ENCODE data around the gene NXF3.
A peak's percentile ranks its signal among the peaks of the same experiment; 100 is the strongest.
"Not testable (repeated sequence)": the region's sequence is repeated elsewhere in the genome, so short reads cannot be mapped to it uniquely, and the experiment has no call there.

The NXF3 gene

DNA sequence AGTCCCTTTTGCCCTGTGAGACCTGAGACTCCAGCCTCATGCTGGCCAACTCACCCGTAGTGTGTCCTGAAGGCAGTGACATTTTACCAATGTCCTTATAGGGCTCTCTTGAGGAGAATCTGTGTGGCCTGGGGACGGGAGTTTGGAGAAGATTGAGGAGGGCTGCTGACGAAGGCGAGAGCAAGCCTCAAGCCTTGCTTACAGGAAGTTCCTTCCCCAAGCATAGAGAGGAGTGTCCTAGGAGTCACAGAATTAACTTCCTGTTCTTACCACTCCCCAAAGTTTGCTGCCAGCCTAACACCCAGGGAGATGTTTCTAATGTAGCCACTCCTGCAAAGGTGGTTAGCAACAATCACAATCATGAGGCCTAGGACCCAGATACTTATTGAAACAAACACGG is at the start of gene NXF3:
NXF3 (minus strand) TSS at position 202 of the 400 bp plus-strand sequence; CDS start at position 82, 120 bp downstream.
- DNase-seq: peak; percentile 82
- in situ Hi-C loops (cut with MboI; ENCODE audit: low pct_unique_long_range_greater_than_20kb, low sequenced_read_pairs): no loop called here

GRCh38 chrX:103136528-103136927 is 43.6 kb upstream of the NXF3 start:
- DNase-seq; in situ Hi-C loops (cut with MboI; ENCODE audit: low pct_unique_long_range_greater_than_20kb, low sequenced_read_pairs): not testable (repeated sequence)

GRCh38 chrX:103124284-103124683 is 31.3 kb upstream of the NXF3 start:
- no peak for DNase-seq
- in situ Hi-C loops (cut with MboI; ENCODE audit: low pct_unique_long_range_greater_than_20kb, low sequenced_read_pairs): no loop called here

DNA sequence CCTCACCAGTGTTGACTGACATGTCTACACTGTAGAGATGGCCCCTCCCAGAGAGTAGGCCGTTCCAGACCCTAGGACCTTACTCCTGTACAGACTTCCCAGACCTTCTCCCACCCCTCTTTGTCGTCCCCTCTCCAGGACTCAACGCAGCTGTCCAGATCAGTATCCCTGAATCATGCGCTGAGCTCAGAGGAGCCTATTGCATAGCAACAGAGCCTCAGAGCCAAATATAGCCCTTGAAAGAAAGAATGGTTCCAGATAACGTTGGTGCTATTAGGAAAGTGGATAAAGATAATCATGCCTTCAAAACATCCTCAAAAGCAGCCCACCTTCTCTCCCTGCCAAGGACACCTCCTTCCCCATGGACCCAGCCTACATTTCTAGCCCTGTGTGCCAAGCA is 27.8 kb upstream of the NXF3 start:
- in situ Hi-C loops (cut with MboI; ENCODE audit: low pct_unique_long_range_greater_than_20kb, low sequenced_read_pairs): no loop called here
- no peak for DNase-seq

DNA sequence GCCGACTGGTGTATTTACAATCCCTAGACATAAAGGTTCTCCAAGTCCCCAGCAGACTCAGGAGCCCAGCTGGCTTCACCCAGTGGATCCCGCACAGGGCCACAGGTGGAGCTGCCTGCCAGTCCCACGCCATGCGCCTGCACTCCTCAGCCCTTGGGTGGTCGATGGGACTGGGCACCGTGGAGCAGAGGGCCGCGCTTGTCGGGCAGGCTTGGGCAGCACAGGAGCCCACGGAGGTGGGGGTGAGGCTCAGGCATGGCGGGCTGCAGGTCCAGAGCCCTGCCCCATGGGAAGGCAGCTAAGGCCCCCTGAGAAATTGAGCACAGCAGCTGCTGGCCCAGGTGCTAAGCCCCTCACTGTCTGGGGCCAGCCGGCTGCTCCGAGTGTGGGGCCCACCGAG is 24.0 kb upstream of the NXF3 start:
- DNase-seq; in situ Hi-C loops (cut with MboI; ENCODE audit: low pct_unique_long_range_greater_than_20kb, low sequenced_read_pairs): not testable (repeated sequence)

GRCh38 chrX:103109497-103109896 is 16.6 kb upstream of the NXF3 start:
- in situ Hi-C loops (cut with MboI; ENCODE audit: low pct_unique_long_range_greater_than_20kb, low sequenced_read_pairs); DNase-seq: not testable (repeated sequence)

GRCh38 chrX:103107836-103108235 is 14.9 kb upstream of the NXF3 start:
- in situ Hi-C loops (cut with MboI; ENCODE audit: low pct_unique_long_range_greater_than_20kb, low sequenced_read_pairs): no loop called here
- no peak for DNase-seq

- DNase-seq; in situ Hi-C loops (cut with MboI; ENCODE audit: low pct_unique_long_range_greater_than_20kb, low sequenced_read_pairs): not testable (repeated sequence)
Observed at GRCh38 chrX:103107227-103107737, 14.3 kb upstream of the NXF3 start.

DNA sequence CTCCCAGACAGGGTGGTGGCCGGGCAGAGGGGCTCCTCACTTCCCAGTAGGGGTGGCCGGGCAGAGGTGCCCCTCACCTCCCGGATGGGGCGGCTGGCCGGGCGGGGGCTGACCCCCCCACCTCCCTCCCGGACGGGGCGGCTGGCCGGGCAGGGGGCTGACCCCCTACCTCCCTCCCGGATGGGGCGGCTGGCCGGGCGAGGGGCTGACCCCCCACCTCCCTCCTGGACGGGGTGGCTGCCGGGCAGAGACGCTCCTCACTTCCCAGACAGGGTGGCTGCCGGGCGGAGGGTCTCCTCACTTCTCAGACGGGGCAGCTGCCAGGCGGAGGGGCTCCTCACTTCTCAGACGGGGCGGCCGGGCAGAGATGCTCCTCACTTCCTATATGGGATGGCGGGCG is 11.4 kb upstream of the NXF3 start:
- DNase-seq; in situ Hi-C loops (cut with MboI; ENCODE audit: low pct_unique_long_range_greater_than_20kb, low sequenced_read_pairs): not testable (repeated sequence)

DNA sequence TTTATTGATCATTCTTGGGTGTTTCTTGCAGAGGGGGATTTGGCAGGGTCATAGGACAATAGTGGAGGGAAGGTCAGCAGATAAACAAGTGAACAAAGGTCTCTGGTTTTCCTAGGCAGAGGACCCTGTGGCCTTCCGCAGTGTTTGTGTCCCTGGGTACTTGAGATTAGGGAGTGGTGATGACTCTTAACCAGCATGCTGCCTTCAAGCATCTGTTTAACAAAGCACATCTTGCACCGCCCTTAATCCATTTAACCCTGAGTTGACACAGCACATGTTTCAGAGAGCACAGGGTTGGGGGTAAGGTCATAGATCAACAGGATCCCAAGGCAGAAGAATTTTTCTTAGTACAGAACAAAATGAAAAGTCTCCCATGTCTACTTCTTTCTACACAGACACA is 10.9 kb upstream of the NXF3 start:
- in situ Hi-C loops (cut with MboI; ENCODE audit: low pct_unique_long_range_greater_than_20kb, low sequenced_read_pairs); DNase-seq: not testable (repeated sequence)

GRCh38 chrX:103101299-103102042 is 8.5 kb upstream of the NXF3 start:
- in situ Hi-C loops (cut with MboI; ENCODE audit: low pct_unique_long_range_greater_than_20kb, low sequenced_read_pairs): no loop called here
- peak; percentile 22 for DNase-seq

- DNase-seq: no peak
- in situ Hi-C loops (cut with MboI; ENCODE audit: low pct_unique_long_range_greater_than_20kb, low sequenced_read_pairs): no loop called here
Observed at GRCh38 chrX:103100484-103100883, 7.5 kb upstream of the NXF3 start.

- DNase-seq: no peak
- in situ Hi-C loops (cut with MboI; ENCODE audit: low pct_unique_long_range_greater_than_20kb, low sequenced_read_pairs): no loop called here
Observed at GRCh38 chrX:103099691-103100090, 6.7 kb upstream of the NXF3 start.

GRCh38 chrX:103098488-103098887 is 5.5 kb upstream of the NXF3 start:
- in situ Hi-C loops (cut with MboI; ENCODE audit: low pct_unique_long_range_greater_than_20kb, low sequenced_read_pairs): no loop called here
- DNase-seq: no peak

DNA sequence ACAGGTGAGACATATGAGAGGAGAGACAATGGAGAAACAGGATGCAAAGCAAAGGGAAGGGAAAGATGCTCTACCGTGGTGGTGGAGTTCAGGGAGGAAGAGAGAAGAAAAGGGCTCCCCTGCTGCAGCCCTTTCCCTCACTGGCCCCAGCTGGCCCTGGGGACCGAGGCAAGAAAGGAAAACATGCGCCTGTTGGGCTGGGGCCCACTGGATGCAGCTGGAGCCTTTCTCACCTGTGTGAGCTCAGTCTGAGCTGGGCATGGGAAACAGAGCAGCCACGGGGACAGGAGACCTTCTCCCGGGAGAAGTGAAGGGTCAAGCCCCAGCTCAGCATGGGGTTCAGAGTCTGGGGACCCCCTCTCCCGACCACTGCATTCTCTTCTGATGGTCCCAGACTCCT is 11.9 kb downstream of the NXF3 start:
- DNase-seq: no peak
- in situ Hi-C loops (cut with MboI; ENCODE audit: low pct_unique_long_range_greater_than_20kb, low sequenced_read_pairs): no loop called here

- in situ Hi-C loops (cut with MboI; ENCODE audit: low pct_unique_long_range_greater_than_20kb, low sequenced_read_pairs): no loop called here
- DNase-seq: no peak
Observed at GRCh38 chrX:103073467-103073866, 19.5 kb downstream of the NXF3 start.

DNA sequence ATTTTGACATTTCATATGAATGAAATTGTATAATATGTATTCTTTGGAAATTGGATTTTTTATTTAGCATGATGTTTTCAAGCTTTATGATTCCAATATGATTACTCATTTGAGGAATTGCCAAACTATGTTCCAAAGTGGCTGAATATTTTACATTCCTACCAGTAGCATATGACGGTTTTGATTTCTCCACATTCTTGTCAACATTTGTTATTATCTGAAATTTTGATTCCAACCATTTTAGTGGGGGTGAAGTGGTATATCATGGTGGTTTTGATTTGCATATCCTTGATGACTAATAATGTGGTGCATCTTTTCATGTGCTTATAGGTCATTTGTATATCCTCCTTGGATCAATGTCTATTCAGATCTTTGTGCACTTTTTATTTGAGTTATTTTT is 26.3 kb downstream of the NXF3 start:
- in situ Hi-C loops (cut with MboI; ENCODE audit: low pct_unique_long_range_greater_than_20kb, low sequenced_read_pairs): no loop called here
- no peak for DNase-seq

DNA sequence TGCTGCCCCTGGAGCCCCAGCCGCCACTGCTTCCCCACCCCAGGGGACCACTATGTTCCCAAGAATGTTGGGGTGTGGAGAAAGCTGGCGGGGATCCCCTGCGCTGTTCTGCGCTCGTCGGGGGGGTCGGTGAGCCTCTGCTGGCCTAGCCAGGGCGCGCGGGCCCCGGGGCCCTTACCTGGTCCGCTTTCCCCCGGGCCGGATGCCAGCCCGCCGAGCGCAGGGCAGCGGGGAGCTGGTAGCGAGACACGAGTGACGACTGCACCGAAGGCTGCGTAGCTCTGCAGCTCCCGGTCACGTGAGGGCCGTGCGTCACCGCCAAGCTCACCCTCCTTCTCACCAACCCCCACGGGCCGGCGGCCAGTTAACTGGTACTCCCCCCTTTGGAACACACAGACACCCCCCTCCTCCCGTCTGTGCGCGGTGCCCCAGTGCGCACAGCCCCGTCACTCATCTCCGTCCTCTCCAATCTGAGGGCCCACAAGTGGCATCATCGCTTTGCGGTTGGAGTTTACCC is 29.0 kb downstream of the NXF3 start, which contains the start of gene BEX1:
BEX1 (minus strand) TSS at position 254 of the 517 bp plus-strand sequence. CDS start 897 bp downstream, outside the sequence.
- DNase-seq: no peak
- in situ Hi-C loops (cut with MboI; ENCODE audit: low pct_unique_long_range_greater_than_20kb, low sequenced_read_pairs): no loop called here

GRCh38 chrX:103063191-103063845 is 29.6 kb downstream of the NXF3 start:
- in situ Hi-C loops (cut with MboI; ENCODE audit: low pct_unique_long_range_greater_than_20kb, low sequenced_read_pairs): no loop called here

GRCh38 chrX:103061486-103061885 is 31.5 kb downstream of the NXF3 start:
- DNase-seq: no peak
- in situ Hi-C loops (cut with MboI; ENCODE audit: low pct_unique_long_range_greater_than_20kb, low sequenced_read_pairs): no loop called here

More at GRCh38 chrX:103063191-103063845, 29.6 kb downstream of the NXF3 start:
- no peak for DNase-seq

Data from KBM-7 (cell line).